ENCODE data around the gene PRKAG2. TPM values are rescaled to one million over a fixed set of nuclear protein-coding genes. Genes with fewer than 3 reads are reported as not detected.
A peak's percentile ranks its signal among the peaks of the same experiment; 100 is the strongest.

PRKAG2 gene
- total and polyA plus RNA-seq, 2 of the 13 experiments (the other 11 are each of a cell fraction or from before 2014, with no cell fraction given), result 0.90 to 1.3 TPM

- TF ChIP-seq, protein P1, sequence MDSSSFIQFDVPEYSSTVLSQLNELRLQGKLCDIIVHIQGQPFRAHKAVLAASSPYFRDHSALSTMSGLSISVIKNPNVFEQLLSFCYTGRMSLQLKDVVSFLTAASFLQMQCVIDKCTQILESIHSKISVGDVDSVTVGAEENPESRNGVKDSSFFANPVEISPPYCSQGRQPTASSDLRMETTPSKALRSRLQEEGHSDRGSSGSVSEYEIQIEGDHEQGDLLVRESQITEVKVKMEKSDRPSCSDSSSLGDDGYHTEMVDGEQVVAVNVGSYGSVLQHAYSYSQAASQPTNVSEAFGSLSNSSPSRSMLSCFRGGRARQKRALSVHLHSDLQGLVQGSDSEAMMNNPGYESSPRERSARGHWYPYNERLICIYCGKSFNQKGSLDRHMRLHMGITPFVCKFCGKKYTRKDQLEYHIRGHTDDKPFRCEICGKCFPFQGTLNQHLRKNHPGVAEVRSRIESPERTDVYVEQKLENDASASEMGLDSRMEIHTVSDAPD (CRISPR knock-in tag; IDR thresholded peaks at IDR 0.05), result peak; percentile 88; the same call in 1 of the 2 replicates
- TF ChIP-seq FIP1L1 (IDR thresholded peaks at IDR 0.05; ENCODE audit: borderline replicate concordance, insufficient read depth, low read depth, low read length), result no peak
- no peak for TF ChIP-seq PAWR (CRISPR knock-in tag; IDR thresholded peaks at IDR 0.05; ENCODE audit: borderline replicate concordance)
- TF ChIP-seq MIER2 (CRISPR knock-in tag; IDR thresholded peaks at IDR 0.05), result peak; percentile 86; the same call in 1 of the 2 replicates
- TF ChIP-seq CENPX (CRISPR knock-in tag; IDR thresholded peaks at IDR 0.05), result no peak
- no peak for TF ChIP-seq ZNF598 (CRISPR knock-in tag; IDR thresholded peaks at IDR 0.05; ENCODE audit: borderline replicate concordance)
- TF ChIP-seq ATF5 (CRISPR knock-in tag; IDR thresholded peaks at IDR 0.05; ENCODE audit: low read depth), result no peak; the same call in 1 of the 2 replicates
- 0 out of 2 replicates have a peak, but pooled peaks have one; percentile 64 for TF ChIP-seq ZNF543 (CRISPR knock-in tag; IDR thresholded peaks at IDR 0.05)
- TF ChIP-seq, protein P2, sequence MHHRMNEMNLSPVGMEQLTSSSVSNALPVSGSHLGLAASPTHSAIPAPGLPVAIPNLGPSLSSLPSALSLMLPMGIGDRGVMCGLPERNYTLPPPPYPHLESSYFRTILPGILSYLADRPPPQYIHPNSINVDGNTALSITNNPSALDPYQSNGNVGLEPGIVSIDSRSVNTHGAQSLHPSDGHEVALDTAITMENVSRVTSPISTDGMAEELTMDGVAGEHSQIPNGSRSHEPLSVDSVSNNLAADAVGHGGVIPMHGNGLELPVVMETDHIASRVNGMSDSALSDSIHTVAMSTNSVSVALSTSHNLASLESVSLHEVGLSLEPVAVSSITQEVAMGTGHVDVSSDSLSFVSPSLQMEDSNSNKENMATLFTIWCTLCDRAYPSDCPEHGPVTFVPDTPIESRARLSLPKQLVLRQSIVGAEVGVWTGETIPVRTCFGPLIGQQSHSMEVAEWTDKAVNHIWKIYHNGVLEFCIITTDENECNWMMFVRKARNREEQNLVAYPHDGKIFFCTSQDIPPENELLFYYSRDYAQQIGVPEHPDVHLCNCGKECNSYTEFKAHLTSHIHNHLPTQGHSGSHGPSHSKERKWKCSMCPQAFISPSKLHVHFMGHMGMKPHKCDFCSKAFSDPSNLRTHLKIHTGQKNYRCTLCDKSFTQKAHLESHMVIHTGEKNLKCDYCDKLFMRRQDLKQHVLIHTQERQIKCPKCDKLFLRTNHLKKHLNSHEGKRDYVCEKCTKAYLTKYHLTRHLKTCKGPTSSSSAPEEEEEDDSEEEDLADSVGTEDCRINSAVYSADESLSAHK (CRISPR knock-in tag; IDR thresholded peaks at IDR 0.05; ENCODE audit: borderline replicate concordance), result no peak
- TF ChIP-seq, protein P3, sequence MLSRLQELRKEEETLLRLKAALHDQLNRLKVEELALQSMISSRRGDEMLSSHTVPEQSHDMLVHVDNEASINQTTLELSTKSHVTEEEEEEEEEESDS (CRISPR knock-in tag; IDR thresholded peaks at IDR 0.05; ENCODE audit: borderline replicate concordance), result no peak
- TF ChIP-seq ATAD3A (CRISPR knock-in tag; IDR thresholded peaks at IDR 0.05), result no peak
- peak; percentile 52; the same call in 1 of the 2 replicates for TF ChIP-seq ARID2 (CRISPR knock-in tag; IDR thresholded peaks at IDR 0.05; ENCODE audit: borderline replicate concordance)
- 0 out of 2 replicates have a peak, but pooled peaks have one; percentile 56 for TF ChIP-seq ZSCAN9 (CRISPR knock-in tag; IDR thresholded peaks at IDR 0.05; ENCODE audit: borderline replicate concordance)
- peak; percentile 66 for TF ChIP-seq GABPB1 (CRISPR knock-in tag; IDR thresholded peaks at IDR 0.05)
- no peak for TF ChIP-seq CREB3 (CRISPR knock-in tag; IDR thresholded peaks at IDR 0.05)
- TF ChIP-seq DPF2 (CRISPR knock-in tag; IDR thresholded peaks at IDR 0.05; ENCODE audit: borderline replicate concordance, low read depth), result peak; percentile 79
- TF ChIP-seq KLF16 (CRISPR knock-in tag; IDR thresholded peaks at IDR 0.05), result peak in 1 of 2 experiments; percentile 91; a peak in 2 of 4 replicates
- TF ChIP-seq ZNF558 (CRISPR knock-in tag; IDR thresholded peaks at IDR 0.05; ENCODE audit: borderline replicate concordance), result peak; percentile 66; the same call in 1 of the 2 replicates
- no peak for TF ChIP-seq RFXANK (CRISPR knock-in tag; IDR thresholded peaks at IDR 0.05)
- peak; percentile 91 for TF ChIP-seq HNF1B (CRISPR knock-in tag; IDR thresholded peaks at IDR 0.05)
These were observed 132.0 kb downstream of the PRKAG2 start (continued) for GRCh38 chr7:151744656-151745638.
